HS-5 (cell line): Measurements from ENCODE around the gene C2CD2L.
"Not testable (repeated sequence)": the region's sequence is repeated elsewhere in the genome, so short reads cannot be mapped to it uniquely, and the experiment has no call there.

ENCODE experiments used
- DNase-seq: peaks from one replicate; pipeline ENCODE4 v3.0.0-alpha.2; 2012; ENCODE audit warnings: low read depth

C2CD2L gene

GRCh38 chr11:119116235-119116594 lies 9.1 kb downstream of the C2CD2L start:
- DNase-seq = no peak

DNA sequence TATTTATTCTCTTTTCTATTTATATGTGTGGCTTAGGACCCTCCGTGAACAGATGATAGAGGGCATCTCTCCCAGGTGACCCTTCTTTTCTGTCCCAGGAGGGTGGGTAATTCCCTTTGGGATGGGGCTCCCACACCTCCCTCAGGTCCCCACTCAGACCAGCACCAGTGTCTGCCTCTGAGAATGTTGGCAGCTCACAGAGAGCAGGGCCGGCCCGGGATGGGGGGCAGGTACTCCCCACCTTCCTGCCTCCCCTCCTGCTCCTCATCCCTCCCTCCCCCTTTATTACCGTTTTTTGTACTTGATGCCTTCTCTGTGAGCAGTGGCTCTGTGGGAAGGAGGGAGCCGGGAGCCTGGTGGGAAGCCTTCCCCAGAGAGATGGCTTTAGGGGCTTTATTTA lies 9.5 kb downstream of the C2CD2L start:
- no peak for DNase-seq

DNA sequence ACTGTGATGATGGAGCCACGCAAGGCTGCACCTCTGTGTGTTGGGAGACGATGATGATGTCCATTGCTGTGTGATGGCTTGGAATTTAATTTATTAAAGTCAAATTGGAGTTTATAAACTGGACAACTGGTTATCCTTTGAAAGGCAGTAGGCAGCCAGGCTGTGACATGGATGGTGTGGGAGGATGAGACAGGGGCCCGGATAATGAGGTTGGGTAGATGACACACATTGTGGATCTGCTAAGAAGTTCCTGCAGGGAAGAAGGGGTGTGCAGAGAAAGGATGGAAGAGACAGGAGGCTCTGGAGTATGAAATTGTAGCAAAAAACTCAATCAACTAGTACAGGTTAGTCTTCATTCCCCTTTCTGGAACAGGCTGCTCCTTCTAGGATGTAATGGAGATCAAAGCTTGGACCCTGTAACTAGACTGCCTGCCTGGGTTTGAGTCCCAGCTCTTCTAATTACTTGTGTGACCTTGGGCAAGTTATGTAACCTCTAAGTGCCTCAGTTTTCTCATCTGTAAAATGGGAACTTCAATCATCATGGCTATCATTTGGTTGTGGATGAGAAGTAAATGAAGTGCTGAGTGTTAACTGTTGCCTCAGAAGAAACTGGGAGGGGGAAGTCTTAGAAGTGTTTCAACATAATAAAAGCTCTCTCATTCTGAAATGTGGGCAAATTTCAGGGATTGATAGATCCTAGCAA lies 10.0 kb downstream of the C2CD2L start:
- no peak for DNase-seq

DNA sequence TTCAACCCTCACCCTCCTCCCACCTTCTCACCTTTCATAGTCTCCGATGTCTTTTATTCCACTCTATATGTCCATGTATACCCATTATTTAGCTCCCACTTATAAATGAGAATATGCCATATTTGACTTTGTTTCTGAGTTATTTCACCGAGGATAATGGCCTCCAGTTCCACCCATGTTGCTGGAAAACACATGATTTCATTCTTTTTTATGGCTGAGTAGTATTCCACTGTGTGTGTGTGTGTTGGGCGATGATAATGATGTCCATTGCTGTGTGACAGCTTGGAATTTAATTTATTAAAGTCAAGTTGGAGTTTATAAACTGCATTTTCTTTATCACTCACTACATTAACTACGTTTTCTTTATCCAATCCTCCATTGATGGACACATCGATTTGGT lies 11.1 kb downstream of the C2CD2L start:
- no peak for DNase-seq

GRCh38 chr11:119118946-119119345 lies 11.8 kb downstream of the C2CD2L start:
- no peak for DNase-seq

GRCh38 chr11:119120639-119121007 lies 13.5 kb downstream of the C2CD2L start:
- no peak for DNase-seq

DNA sequence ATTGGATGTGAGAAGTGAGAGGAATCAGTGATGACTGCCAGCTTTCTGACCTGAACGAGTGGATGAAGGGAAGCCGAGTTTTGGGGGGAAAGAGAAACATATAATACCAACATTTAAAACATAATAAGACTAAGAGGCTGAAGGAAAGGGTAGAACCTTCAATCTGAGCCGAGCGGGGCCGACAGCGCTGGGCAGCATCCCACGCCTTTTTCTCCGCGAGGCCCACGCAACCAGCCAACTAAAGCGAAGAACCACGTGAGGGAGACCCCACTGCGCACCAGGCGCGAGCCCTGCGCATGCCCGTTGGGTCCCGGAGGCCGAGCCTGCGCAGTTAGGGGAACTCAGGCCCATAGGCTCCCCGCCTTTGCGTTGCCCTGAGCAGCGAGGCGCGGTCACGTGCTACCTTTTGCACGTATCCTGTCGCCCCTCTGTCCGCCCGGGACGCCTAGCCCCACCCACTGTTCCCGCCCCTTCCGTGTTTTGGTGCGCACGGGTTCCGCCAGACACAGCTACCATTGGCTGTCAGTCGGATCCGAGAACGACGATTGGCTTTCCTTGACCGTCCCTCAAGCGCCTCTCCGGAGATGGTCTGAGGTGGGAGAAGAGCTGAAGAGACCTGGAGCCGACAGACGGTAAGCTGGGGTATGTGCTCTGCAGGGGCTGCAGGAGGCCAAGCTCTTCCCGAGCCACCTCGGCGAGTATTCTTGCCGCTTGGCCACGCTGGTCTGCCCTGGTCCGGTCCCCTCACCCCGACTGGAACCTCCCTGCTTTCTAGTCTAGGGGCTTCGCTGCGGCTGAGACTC lies 14.1 kb downstream of the C2CD2L start, which contains the start of gene HINFP:
TSS of gene HINFP (plus strand) at position 573 of the 803 bp plus-strand sequence. CDS start 5,365 bp downstream, outside the sequence.
- DNase-seq = peak; percentile 87

GRCh38 chr11:119121811-119122124 lies 14.6 kb downstream of the C2CD2L start:
- DNase-seq = no peak

GRCh38 chr11:119125821-119126220 lies 18.7 kb downstream of the C2CD2L start:
- DNase-seq = no peak

GRCh38 chr11:119126675-119127268 lies 19.6 kb downstream of the C2CD2L start:
- no peak for DNase-seq

- no peak for DNase-seq
Observed at GRCh38 chr11:119130662-119131061, 23.5 kb downstream of the C2CD2L start.

DNA sequence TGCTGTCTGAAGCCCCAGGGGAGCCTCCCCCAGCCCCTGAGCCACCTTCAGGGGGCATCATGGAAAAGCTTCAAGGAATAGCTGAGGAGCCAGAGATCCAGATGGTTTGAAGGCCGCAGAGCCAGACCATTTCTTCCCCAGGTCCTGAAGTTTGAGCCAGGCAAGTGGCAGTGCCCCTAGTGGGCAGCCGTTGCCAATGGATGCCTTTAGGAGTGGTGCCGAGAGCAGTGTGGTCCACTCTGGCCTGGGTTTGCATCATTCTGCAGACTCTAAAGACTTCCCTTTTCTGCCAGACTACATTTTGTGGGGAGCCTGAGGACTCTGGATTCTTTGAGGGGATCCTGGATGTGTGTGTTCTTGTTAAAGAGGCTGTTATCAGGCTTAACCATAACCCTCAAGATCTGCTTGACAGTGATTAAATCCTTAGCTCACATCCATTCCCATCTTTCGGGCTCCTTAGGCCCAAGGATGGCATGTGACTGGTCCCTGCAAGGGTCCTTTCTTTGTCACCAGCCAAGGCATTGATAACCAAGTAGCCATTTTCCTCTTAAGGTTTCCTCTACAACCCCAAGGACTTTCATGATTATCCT lies 27.3 kb downstream of the C2CD2L start:
- DNase-seq = no peak

DNA sequence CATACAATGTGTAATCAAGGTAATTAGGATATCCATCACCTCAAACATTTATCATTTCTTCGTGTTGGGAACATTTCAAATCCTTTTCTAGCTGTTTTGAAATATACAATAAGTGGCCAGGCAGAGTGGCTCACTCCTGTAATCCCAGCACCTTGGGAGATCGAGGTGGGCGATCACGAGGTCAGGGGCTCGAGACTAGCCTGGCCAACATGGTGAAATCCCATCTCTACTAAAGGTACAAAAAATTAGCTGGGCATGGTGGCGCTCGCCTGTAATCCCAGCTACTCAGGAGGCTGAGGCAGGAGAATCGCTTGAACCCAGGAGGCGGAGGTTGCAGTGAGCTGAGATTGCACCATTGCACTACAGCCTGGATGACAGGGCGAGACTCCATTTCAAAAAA lies 32.1 kb downstream of the C2CD2L start:
- not testable (repeated sequence) for DNase-seq

GRCh38 chr11:119144825-119145486 lies 37.8 kb downstream of the C2CD2L start:
- no peak for DNase-seq

DNA sequence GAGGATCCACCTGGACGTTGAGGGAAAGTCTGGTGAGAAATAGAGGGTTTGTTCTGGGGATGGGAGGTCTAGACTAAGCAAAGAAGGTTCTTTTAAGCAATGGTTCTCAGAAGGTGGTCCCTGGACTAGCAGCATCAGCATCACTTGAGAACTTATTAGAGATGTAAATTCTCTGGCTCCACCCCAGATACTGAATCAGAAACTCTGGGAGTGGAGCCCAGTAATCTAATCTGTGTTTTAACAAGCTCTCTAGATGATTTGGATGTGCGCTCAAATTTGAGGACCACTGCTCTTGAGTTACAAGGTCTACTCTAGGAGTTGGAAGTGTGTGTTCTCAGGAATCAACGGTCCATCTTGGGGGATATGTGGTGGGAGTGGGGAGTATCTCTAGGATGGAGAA lies 38.4 kb downstream of the C2CD2L start:
- no peak for DNase-seq

DNA sequence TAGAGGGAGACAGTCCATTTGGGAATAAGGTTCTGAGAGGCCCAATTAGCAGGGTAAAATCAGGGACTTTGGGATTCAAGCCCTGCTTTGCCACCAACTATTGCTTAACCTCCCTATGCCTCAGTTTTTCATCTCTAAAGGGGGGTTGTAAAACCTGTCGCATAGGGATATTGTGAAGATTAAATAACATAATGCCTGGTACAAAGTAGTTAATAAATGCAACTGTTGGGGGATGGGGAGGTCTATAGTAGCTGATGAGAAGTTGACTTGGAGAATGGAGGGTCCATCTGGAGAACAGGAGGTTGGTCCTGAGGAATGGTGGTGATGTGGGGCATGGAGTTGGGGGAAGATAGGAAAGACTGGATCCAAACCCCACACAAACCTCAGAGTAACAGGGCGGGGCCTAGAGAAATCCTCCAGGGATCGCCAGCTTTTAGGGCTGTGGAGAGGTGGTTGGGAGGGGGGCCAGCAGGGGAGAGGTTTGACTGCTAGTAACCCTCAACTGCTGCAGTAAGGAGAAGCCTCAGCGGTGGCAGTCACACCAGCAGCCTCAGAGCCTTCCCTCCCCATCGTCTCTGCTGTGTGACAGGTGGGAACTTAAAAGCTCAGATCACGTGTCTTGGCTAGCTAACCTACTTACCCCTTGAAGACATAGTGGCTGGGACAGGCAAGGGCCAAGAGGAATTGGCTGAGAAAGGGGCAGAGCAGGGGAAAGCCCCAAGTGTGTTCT lies 40.6 kb downstream of the C2CD2L start:
- no peak for DNase-seq

DNA sequence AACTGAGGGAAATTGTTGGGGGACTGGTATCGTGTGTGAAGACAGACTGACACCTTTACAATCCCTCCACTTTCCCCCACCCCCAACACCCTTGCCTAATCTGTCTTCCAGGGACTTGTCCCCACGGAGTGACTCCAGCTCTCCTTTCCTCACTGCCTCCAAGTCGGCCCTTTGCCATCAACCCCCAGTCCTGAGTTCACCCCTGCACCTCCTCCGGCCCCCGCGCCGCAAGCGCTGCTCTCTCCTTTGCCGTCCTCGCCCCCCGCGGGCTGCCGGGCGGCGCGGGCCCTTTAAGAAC lies 41.5 kb downstream of the C2CD2L start:
- DNase-seq = no peak

- no peak for DNase-seq
Observed at GRCh38 chr11:119149018-119149785, 42.1 kb downstream of the C2CD2L start, which contains the start of gene ABCG4. ABCG4 (plus strand) TSS chr11:119149052; CDS start chr11:119149966, 914 bp downstream.

DNA sequence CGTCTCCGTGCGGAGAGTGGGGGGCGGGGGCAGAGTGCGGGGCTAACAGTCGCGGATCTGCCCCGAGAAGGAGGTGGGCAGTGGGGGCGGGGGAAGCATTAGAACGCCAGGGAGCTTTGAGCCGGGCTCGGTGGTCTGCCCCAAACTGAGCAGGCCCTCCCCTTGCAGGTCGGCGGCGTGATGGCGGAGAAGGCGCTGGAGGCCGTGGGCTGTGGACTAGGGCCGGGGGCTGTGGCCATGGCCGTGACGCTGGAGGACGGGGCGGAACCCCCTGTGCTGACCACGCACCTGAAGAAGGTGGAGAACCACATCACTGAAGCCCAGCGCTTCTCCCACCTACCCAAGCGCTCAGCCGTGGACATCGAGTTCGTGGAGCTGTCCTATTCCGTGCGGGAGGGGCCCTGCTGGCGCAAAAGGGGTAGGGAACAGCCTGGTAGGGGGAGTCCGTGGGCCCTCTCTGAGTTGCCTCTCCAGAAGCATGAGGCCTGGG lies 42.7 kb downstream of the C2CD2L start:
- no peak for DNase-seq

DNA sequence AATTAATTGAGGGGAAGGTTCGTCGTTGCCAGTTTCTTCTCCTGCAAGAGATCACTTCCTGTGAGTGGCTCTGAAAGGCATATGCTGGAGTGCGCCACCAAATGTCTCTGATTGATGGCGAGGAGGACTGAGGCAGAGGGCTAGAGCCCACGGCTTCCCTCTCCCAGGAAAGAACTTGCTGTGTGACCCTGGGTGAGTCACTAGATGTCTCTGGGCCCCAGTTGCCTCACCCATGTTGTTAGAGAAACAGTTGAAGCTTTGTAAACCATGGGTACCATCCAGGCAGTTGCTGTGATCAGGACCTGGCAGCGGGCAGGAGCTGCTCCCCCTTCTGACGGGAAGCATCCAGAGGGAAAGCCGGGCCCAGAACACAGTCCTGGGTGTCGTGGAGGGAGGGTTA lies 44.9 kb downstream of the C2CD2L start:
- DNase-seq = no peak

DNA sequence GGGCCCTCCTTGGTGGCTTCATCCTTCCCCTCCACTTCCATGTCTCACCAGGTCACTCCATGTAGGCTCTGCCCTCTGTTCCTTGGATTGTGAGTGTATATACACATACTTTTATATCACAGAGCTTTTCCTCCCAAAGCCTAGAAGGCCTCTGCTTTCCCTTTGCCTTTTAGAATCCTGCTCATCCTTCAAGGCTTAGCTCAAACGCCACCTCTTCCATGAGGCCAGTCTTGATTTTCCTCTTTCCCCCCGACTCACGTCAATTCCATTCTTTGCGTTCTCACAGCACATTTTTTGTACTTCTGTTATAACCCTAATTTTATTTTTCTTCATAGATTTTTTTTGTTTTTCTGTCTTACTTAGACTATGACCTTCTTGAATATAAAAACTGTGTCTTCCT lies 45.5 kb downstream of the C2CD2L start:
- no peak for DNase-seq
